H9 (cell line): Measurements from ENCODE around the gene NRG3. TPM values are rescaled to one million over a fixed set of nuclear protein-coding genes. Genes with fewer than 3 reads are reported as not detected.

ENCODE experiments used
- DNase-seq: peaks from one replicate; pipeline ENCODE4 v3.0.0-alpha.2; 2017
- H2AFZ ChIP-seq: one replicate; pipeline ENCODE4 v1.6.1; 2013; ENCODE audit warnings: mild to moderate bottlenecking, low read length, control low read depth, moderate library complexity
- H2AK5ac ChIP-seq: 2 replicates; pipeline ENCODE4 v1.6.1; 2013; ENCODE audit warnings: low read length, control low read depth, mixed read lengths; ENCODE audit not compliant: insufficient read length
- H2BK120ac ChIP-seq: one replicate; pipeline ENCODE4 v1.6.1; 2013; ENCODE audit warnings: low read depth, mild to moderate bottlenecking, low read length, control low read depth, inconsistent platforms; ENCODE audit not compliant: poor library complexity, severe bottlenecking
- H2BK12ac ChIP-seq: 2 replicates; pipeline ENCODE4 v1.6.1; 2013; ENCODE audit warnings: low read length, control low read depth, mixed read lengths, low read depth; ENCODE audit not compliant: insufficient read length
- H2BK15ac ChIP-seq: 2 replicates; pipeline ENCODE4 v1.6.1; 2013; ENCODE audit warnings: low read depth, low read length, control low read depth
- H2BK20ac ChIP-seq: one replicate; pipeline ENCODE4 v1.6.1; 2013; ENCODE audit warnings: low read depth, mild to moderate bottlenecking, low read length, control low read depth, inconsistent platforms; ENCODE audit not compliant: poor library complexity, severe bottlenecking
- H2BK5ac ChIP-seq: 2 replicates; pipeline ENCODE4 v1.6.1; 2013; ENCODE audit warnings: low read length, control low read depth, mixed read lengths; ENCODE audit not compliant: insufficient read length
- H3K14ac ChIP-seq: 2 replicates; pipeline ENCODE4 v1.6.1; 2013; ENCODE audit warnings: low read length, control low read depth; ENCODE audit not compliant: insufficient read depth
- H3K18ac ChIP-seq: 2 replicates; pipeline ENCODE4 v1.6.1; 2013; ENCODE audit warnings: low read depth, mild to moderate bottlenecking, mixed read lengths, low read length, control low read depth; ENCODE audit not compliant: insufficient read length
- H3K23ac ChIP-seq: 2 replicates; pipeline ENCODE4 v1.6.1; 2013; ENCODE audit warnings: low read length, control low read depth, mixed read lengths, low read depth; ENCODE audit not compliant: insufficient read length
- H3K23me2 ChIP-seq: 2 replicates; pipeline ENCODE4 v1.6.1; 2013; ENCODE audit warnings: low read depth, mild to moderate bottlenecking, mixed read lengths, low read length, control low read depth; ENCODE audit not compliant: insufficient read length, poor library complexity, severe bottlenecking
- H3K27ac ChIP-seq: 2 replicates; pipeline ENCODE4 v1.5.1; 2013; ENCODE audit warnings: low read length, control low read depth, mixed read lengths, low read depth; ENCODE audit not compliant: insufficient read length
- H3K27me3 ChIP-seq: 2 replicates; pipeline ENCODE4 v1.6.1; 2013; ENCODE audit warnings: low read length, control low read depth, inconsistent platforms; ENCODE audit not compliant: insufficient read depth
- H3K4ac ChIP-seq: 2 replicates; pipeline ENCODE4 v1.6.1; 2013; ENCODE audit warnings: low read depth, mild to moderate bottlenecking, control low read depth, inconsistent platforms, low read length, moderate library complexity
- H3K4me1 ChIP-seq: 2 replicates; pipeline ENCODE4 v1.6.1; 2013; ENCODE audit warnings: low read length, control low read depth, inconsistent platforms; ENCODE audit not compliant: insufficient read depth
- H3K4me2 ChIP-seq: 2 replicates; pipeline ENCODE4 v1.6.1; 2013; ENCODE audit warnings: low read length, control low read depth, mixed read lengths; ENCODE audit not compliant: insufficient read length, insufficient read depth
- H3K56ac ChIP-seq: 2 replicates; pipeline ENCODE4 v1.6.1; 2013; ENCODE audit warnings: low read depth, mild to moderate bottlenecking, mixed read lengths, low read length, control low read depth; ENCODE audit not compliant: insufficient read length
- H3K79me1 ChIP-seq: 2 replicates; pipeline ENCODE4 v1.6.1; 2013; ENCODE audit warnings: low read depth, mild to moderate bottlenecking, moderate library complexity, low read length, control low read depth, inconsistent platforms; ENCODE audit not compliant: insufficient read depth, poor library complexity, severe bottlenecking
- H3K79me2 ChIP-seq: 2 replicates; pipeline ENCODE4 v1.6.1; 2013; ENCODE audit warnings: low read length, control low read depth, inconsistent platforms; ENCODE audit not compliant: insufficient read depth
- H3K9ac ChIP-seq: 2 replicates; pipeline ENCODE4 v1.6.1; 2013; ENCODE audit warnings: low read length, control low read depth, mixed read lengths; ENCODE audit not compliant: insufficient read length; ENCODE audit errors: extremely low read depth
- H3K9me3 ChIP-seq: one replicate; pipeline ENCODE4 v1.6.1; 2013; ENCODE audit warnings: low read depth, low read length, inconsistent platforms; ENCODE audit not compliant: control insufficient read depth
- H3T11ph ChIP-seq: one replicate; pipeline ENCODE4 v1.6.1; 2013; ENCODE audit warnings: mild to moderate bottlenecking, low read length, control low read depth, inconsistent platforms
- H4K20me1 ChIP-seq: one replicate; pipeline ENCODE4 v1.6.1; 2013; ENCODE audit not compliant: control insufficient read depth, insufficient read length, insufficient read depth
- H4K5ac ChIP-seq: 2 replicates; pipeline ENCODE4 v1.6.1; 2013; ENCODE audit warnings: low read depth, mild to moderate bottlenecking, mixed read lengths, low read length, control low read depth; ENCODE audit not compliant: insufficient read length
- H4K8ac ChIP-seq: replicated peaks from 2 replicates; pipeline ENCODE4 v1.6.1; 2013; ENCODE audit warnings: low read length, control low read depth, mixed read lengths, low read depth; ENCODE audit not compliant: insufficient read length
- H4K91ac ChIP-seq: 2 replicates; pipeline ENCODE4 v1.6.1; 2013; ENCODE audit warnings: low read depth, mild to moderate bottlenecking, moderate library complexity, mixed read lengths, low read length, control low read depth; ENCODE audit not compliant: insufficient read length
- H3K27ac Mint-ChIP-seq, 3 experiments: 2 replicates in 2 of 3; 3 replicates in 1 of 3; pipeline ENCODE4 v1.8.0; 2020 to 2021; ENCODE audit warnings: mixed read lengths in 3 of 3, mild to moderate bottlenecking in 1 of 3, moderate library complexity in 1 of 3
- H3K27me3 Mint-ChIP-seq: 2 replicates; pipeline ENCODE4 v1.8.0; 2021; ENCODE audit warnings: low read depth, mild to moderate bottlenecking, moderate library complexity, mixed read lengths
- H3K36me3 Mint-ChIP-seq, 3 experiments: 2 replicates in 2 of 3; 3 replicates in 1 of 3; pipeline ENCODE4 v1.8.0; 2020 to 2021; ENCODE audit warnings: low read depth in 3 of 3, mixed read lengths in 3 of 3; ENCODE audit not compliant: insufficient read depth in 1 of 3
- H3K4me1 Mint-ChIP-seq, 2 experiments: 2 replicates each; pipeline ENCODE4 v1.8.0; 2020; ENCODE audit warnings: mixed read lengths in 2 of 2
- H3K4me3 Mint-ChIP-seq, 2 experiments: 2 replicates in 1 of 2; 3 replicates in 1 of 2; pipeline ENCODE4 v1.8.0; 2020 to 2021; ENCODE audit warnings: mild to moderate bottlenecking in 2 of 2, mixed read lengths in 2 of 2, moderate library complexity in 1 of 2
- H3K9me3 Mint-ChIP-seq, 2 experiments: 2 replicates in 1 of 2; 3 replicates in 1 of 2; pipeline ENCODE4 v1.8.0; 2020; ENCODE audit warnings: mild to moderate bottlenecking in 2 of 2, mixed read lengths in 2 of 2, moderate library complexity in 1 of 2
- CTCF ChIP-seq: fragments of 200-600 bp; sonication (generic); conservative IDR thresholded peaks from 3 replicates; pipeline ENCODE4 v1.8.0; 2021; ENCODE audit warnings: antibody characterized with exemption, mild to moderate bottlenecking
- total RNA-seq: library from RNA; stranded (reverse); gene quantifications from 2 replicates; pipeline ENCODE4 v1.2.1, GENCODE V29; 2021

Gene NRG3
- total RNA-seq, 1 experiment from 2014 or later: 1.6 TPM

GRCh38 chr10:82660205-82660604 is 785.2 kb downstream of the NRG3 start:
- no peak overlapping the region for H3K4me3 Mint-ChIP-seq
- no peak overlapping the region for H2AFZ ChIP-seq

More at GRCh38 chr10:82660205-82660604, 785.2 kb downstream of the NRG3 start:
- Histone ChIP-seq H2BK20ac (no peak overlapping the region), H4K5ac (no peak overlapping the region), H3K56ac (no peak overlapping the region), H3K4me2 (no peak overlapping the region), H4K20me1 (no peaks in the 10 kb centered on the region), H2AK5ac (no peak overlapping the region), H3K14ac (no peak overlapping the region), H2BK15ac (no peak overlapping the region), H2BK12ac (no peak overlapping the region), H4K8ac (no peak overlapping the region), H3K9me3 (no peaks in the 10 kb centered on the region), H3T11ph (no peak overlapping the region), H3K27me3 (no peaks in the 10 kb centered on the region), H3K18ac (no peak overlapping the region), H3K23ac (no peak overlapping the region), H3K79me1 (no peaks in the 10 kb centered on the region), H3K4ac (no peak overlapping the region), H3K27ac (no peak overlapping the region), H4K91ac (no peak overlapping the region), H3K79me2 (no peaks in the 10 kb centered on the region), H2BK120ac (no peak overlapping the region), H3K23me2 (no peaks in the 10 kb centered on the region), H2BK5ac (no peak overlapping the region), H3K9ac (no peak overlapping the region), H3K4me1 (no peaks in the 10 kb centered on the region)
- Mint-ChIP-seq H3K9me3 (no peaks in the 10 kb centered on the region), H3K27ac (no peak overlapping the region), H3K27me3 (peaks cover 1% of the 10 kb centered on the region; the same call in 1 of the 2 replicates), H3K36me3 (no peaks in the 10 kb centered on the region), H3K4me1 (peaks cover 0 to 6% of the 10 kb centered on the region in 2 experiments; a peak in 2 of 4 replicates)
- TF ChIP-seq CTCF: no peak
- no peak for DNase-seq
